Urothelium cell line (cell line): ENCODE results near the gene IQCH.

Source experiments
- DNase-seq: peaks from one replicate; pipeline ENCODE4 v3.0.0; 2011; ENCODE audit warnings: low spot score, mixed read lengths
- FAIRE-seq: peaks from 2 replicates; lab custom pipeline; 2011; peaks lifted over from hg19 to GRCh38; lab: Jason Lieb, UNC

IQCH gene

DNA sequence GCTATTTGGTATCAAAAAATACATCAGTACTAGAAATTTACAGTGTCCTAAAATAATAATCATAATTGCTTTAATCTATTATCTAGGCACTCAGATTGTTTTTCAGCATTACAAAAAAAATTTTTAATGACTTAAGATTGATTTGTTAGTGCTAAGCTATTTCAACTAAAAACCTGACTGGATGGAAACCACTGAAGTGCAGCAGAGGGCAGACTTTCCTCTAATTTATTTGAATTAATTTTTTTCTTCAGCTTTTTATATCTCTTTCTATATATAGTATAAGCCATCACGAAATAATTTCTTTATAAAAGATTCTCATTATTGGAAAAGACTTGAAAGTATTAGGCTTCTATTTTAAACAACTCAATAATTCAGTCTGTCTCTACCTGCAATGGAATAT, 131.4 kb downstream of the IQCH start:
- no peak for DNase-seq
- FAIRE-seq = no peak

DNA sequence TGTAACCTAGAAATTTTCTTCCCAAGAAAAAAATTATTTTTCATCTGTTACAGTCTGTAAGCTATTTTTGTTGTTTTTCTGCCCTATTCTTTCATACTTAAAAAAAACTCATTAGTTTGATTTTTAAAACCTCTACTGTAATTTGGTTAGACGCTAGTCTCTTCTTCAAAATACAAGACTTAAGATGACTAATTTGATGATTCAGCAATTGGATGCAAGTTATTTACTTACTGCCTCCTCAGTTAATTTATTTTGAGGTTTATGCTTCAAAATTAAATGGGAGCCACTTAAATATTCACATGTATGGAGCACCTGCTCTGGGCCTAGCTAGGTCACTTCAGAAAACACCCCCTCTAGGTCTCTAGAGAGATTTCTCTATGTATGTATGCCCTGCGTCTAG, 132.4 kb downstream of the IQCH start:
- DNase-seq (no peak), FAIRE-seq (no peak)

DNA sequence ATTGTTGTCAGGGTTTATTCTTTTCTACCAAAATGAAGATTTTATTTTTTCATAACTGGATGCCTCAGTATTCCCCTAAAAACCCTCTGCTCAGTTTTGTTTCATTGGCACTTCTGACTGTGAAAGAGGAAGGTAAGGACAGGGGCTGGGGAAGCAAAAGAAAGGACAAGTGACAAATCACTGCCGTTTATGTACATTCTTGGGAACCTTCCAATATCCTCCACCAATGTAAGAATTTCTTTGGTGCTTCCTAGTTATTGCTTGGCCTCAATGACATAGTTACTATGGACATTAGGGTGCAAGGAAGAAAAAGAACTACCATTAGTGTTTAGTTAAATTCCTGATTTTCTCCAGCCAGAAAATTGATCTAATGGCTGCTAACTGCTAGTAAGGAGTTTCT, 135.4 kb downstream of the IQCH start:
- DNase-seq = no peak
- FAIRE-seq = no peak

DNA sequence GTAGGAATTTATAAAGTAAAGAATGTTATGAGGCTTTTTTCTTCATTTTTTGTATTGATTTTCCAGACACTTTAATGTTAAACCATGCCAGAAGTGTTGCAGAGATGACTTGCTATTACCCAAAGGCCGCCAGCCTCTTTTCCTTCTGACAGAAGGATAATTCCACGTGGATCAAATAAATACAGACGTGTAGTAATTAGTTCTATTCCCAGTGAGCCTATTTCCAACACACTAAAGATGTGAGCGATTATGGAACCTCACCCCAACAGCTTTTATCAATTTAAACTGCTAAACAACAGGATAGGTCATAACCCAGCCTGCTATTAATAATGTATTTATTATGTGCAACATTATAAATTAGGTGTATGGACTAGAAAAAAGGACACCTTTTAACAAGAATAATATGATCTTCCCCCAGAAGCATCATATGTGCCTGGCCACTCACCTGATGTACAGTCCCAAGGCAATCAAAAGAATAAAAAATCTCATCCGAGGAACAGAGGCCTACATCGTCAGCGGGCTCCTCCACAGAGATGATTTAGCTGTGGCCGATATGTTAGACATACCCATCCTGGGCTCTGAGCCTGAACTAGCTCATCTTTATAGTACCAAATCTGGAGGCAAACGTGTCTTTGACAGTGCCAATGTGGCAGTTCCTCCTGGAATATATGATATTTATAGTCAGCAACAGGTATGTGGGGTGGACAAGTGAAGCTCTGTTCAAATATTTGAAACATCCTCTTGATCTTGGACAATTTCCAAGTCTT, 140.5 kb downstream of the IQCH start:
- FAIRE-seq (peak; percentile 42), DNase-seq (no peak)

DNA sequence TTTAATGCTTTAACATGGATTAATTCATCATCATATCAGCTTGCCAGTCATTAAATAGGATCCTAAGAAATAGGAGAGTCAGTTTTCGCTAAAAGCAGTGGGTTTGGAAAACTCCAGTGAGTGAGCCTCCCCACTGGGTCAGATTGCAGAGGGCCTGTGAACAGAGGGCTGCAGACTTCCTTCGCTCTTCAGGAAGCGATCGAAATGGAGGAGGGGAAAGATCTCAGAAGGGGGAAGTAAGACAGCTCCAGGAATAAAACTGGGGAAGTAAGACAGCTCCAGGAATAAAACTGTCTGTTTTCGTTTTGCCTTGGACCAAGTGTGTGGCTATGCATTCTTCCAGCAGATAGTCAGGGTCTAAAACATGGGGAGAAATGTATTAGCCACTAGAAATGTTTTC, 141.5 kb downstream of the IQCH start:
- no peak for FAIRE-seq
- DNase-seq = no peak

DNA sequence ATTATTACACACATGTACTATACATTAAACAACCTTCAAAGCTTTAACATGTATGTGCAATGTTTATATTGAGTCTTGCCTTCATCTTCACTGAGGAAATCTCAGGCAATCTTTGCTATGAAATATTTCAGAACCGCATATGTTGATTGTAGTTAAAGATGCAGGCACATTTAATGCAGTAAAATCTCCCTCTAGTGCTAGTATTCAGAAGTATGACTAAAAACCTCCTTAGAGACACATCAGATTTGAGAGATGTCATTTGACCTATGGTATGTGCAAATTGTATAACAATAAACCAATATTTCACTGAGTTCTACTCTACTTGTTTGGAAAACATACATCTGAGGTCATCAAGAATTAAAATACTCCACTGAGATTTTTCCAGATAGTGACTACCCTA, 142.6 kb downstream of the IQCH start:
- DNase-seq (no peak), FAIRE-seq (no peak)

DNA sequence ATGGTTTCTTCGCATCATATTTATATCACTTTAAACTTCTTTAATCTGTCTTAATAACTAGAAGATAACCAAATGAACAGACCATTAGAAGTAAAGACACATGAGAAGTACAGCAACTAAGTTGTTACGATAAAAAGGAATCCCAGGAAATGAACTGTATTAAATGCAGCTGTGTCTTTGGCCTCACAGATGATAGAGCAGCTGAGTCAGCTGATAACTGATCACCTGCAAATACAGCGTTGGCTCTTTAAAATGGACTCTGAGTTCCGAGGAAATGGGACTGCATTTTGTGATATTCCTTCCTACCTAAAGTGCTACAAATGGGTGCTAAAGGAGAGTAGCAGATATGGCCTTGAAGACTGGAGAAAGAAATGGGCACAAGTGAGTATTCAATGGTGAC, 145.3 kb downstream of the IQCH start:
- FAIRE-seq (no peak), DNase-seq (no peak)

DNA sequence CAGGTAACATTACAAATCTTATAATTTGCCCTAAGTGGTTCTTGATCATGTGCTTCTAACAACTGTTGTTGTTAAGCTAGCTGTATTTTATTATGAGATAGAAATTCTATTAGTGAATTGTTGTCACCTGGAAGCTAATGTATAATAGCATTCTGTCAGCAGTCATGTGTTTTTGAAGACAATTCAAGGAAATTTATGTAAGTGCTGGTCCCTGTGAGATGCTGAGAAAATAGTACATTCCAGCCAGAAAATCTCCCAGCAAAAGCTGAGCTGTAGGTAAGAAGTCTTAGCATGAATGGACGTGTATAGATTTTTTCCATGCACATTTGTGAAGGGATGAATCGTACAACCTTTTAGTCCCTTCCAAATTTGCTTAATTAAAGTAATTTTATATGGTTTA, 146.3 kb downstream of the IQCH start:
- DNase-seq = no peak
- no peak for FAIRE-seq

DNA sequence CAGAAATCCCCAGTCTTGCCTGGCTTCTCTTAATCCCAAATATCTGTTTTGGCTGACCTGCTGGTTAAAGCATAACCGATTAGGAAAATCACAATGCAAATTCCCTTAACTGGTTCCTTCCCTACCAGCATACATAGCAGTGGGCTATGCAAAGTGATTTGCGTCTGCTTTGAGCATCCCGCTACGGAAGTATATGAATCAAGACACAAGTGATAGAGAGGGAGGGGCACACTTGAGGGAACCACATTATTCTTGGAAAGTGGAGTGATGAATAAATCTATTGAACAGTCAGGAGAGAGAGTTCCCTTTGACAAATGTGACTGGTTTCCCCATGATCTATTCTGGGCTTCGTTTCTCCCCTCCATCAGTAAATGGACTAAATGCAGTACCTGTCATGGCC, 146.8 kb downstream of the IQCH start:
- DNase-seq (no peak), FAIRE-seq (peak; percentile 74)

DNA sequence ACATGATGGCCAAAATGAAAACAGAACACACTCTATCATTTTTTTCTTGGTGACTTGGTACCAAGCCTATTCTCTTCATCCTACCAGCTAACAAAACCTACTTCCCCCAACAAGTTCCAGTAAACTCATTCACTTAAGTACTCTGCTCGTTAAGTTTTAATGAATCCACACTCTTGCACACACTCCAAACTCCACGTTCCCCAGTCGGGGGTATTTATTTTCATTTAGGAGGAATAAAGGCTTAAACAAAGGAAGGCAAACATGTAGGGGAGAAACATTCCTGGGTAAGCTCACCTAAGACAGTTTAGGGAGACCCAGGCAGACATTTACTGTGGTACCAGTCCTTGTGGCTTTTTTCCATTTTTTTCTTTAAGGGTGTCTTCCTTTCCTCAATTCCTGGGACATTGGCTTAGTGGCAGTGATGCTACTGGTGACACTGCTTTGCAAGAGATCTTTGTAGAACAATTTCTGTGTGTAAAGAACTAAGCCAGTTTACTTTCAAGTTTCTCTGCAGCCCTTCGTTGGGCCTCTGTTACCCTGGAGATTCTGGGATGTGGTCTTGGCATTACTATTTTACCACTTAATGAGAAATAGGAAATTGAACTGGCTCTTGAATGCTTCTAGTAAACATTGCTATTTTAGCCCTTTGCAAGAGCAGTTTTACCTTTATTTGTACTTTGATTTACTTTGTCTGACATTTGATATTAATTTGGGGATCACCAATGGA, 149.0 kb downstream of the IQCH start:
- DNase-seq (no peak), FAIRE-seq (no peak)

DNA sequence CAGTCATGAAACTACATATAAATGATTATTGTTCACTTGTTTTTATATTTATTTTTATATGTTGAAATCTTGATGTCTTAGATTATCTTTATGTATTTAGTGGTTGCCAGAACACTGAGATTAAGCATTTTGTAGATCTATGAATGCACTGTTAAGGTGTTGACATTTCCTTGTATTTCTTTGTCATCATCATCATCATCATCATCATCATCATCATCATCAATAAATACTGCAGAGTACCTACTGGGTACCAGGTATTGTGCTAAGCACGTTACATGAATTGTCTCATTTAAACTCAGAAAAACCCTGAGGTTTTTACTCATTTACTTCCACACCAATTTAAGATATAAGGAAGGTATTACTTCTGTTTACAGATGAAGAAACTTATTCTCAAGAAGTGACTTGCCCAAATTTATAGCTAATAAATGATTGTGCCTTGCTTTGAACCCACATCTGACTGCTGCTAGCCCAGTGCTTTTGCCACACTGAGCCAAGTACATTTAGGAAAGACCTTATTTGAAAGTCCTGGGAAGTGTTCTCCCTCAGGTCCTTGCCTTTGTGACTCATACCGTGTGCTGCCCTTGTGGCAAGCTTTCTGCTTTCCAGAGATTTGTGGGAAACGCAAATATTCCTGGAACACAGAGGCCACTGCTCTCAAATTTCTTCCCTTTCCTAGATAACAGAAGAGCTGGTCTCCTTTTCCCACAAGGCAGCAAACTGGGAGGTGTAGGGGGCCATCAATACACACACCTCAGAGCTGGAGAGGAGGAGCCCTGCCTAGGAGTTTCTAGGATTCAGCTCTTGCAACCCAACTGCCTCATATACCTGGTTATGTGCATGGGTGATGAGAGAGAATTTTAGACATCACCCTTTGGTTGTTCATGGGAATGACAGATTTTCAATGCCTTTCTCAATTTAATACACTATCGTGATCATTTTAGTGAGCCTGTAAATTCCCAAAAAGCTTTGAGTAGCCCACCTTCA, 150.9 kb downstream of the IQCH start:
- FAIRE-seq (no peak), DNase-seq (peak; percentile 58)

DNA sequence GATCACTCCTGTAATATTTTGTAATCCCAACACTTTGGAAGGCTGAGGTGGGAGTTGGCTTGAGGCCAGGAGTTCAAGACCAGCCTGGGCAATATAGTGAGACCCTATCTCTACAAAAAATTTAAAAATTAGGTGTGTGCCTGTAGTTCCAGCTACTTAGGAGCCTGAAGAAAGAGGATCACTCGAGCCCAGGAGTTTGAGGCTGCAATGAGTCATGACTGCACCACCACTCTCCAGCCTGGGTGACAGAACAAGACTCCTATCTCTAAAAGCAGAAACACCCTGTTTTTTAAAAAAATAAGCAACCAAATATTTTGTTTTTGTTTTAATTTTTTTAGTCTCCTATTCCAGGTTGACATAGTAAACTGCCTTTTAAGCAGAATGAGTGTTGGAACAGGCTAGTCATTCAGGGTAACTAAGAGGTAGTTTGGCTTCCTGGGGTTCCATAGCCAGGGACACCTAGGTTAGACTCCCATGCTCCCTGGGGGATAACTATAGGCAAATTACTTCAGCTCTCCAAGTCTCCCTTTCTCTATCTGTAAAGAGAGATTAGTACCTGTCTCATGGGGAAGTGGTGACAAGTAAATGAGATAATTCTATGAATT, 151.8 kb downstream of the IQCH start:
- no peak for DNase-seq
- FAIRE-seq = no peak

DNA sequence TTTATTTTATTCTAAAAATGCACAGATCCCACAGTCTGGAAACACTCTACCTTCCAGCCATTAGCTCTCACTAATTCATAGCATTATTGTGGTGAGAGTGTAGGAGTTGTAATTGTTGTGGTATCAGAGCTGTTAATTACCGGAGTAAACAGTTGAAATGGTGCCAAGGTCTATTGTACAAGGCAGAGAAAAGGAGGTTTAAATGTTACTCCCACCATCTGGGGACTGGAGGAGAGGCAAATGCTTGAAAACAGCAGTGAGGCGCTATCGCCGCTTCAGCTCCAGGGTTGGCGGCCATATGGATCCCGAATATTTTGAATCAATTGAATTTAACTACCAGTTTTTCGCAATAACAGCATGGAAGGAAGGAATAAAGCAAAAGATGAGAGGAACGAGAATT, 153.2 kb downstream of the IQCH start:
- DNase-seq (no peak), FAIRE-seq (peak; percentile 13)

DNA sequence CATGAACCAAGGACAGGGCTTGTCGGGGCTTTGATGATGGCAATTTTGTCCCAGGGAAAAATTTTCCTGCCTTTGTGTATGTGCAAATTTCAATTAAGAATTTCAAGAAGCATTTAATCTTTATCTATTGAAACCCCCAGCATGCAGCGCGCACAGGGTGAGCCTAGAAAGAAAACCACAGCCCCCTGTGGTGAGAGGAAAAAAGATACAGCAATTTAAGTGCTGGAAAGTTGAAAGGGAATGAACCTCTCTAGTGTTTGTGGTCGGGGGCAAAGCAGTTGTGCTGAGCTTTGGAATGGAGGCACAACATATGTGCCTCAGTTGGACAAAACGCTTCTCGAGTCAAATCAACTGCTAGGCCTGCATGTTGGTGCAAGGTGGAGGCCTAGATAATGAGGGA, 154.6 kb downstream of the IQCH start:
- no peak for FAIRE-seq
- no peak for DNase-seq

DNA sequence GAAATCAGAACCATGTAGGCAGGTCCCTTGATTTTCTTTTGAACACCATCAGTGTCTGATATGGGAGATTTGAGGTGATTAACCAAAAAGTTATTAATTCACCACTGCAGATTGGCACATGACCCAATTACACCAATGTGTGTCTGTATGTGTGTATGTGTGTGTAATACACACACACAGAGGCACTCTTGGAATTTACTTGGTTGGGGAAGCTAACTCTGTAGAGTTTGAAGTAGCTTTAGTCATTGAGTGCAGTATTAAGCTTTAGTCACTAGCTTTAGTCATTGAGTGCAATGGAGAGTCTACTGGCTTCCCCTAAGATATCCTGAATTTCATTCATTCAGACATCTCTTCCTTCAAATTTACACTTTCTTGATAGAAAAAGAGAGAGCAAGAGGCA, 156.9 kb downstream of the IQCH start:
- no peak for FAIRE-seq
- no peak for DNase-seq

DNA sequence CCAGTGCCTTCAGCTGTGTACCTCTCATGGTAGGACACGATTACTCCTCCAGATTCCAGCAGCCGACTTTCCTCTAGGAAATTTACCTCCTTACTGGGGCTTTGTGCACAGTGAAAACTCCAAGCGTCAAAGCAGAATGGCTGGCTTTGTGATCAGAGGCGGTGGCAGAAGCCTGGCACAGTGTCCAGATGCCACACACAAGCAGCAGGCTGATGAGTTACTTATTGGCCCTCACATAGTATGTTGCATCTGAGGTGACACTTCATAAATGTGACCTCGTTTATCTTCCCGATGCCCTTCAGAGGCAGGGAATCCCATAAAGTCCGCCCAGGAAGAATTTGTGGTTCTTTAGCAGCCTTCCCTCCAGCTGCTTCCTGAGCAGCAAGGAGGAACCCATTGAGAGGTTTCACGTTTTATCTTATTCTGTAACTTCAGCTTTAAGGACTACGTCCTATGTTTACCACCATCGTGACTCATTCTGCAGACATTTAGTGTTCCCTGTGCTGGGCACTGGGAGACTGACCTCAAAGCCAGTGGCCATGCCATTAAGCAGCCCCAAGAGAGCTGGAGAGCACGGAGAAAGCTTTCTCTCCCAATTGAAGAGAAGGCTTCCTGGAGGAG, 159.3 kb downstream of the IQCH start:
- FAIRE-seq = peak; percentile 27
- DNase-seq = peak; percentile 74

DNA sequence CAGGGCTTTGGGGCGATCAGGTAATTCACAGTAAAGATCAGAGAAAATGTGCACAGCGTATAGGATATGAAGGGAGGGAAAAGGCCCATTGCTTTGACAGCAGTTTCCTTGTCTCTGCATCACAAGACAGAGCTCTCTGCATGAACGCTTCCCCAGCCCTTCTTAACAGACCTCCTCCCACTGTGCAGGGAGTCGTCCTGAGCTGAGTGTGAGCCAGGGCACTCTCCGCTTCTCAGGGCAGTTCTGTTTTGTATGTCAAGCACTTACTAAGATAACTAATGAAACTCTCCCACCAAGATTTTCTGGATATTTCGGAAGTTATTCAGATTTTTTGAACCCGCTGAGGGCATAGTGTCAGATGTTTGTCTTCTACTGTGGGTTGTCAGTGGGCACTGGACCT, 160.6 kb downstream of the IQCH start:
- DNase-seq = no peak
- FAIRE-seq = no peak

DNA sequence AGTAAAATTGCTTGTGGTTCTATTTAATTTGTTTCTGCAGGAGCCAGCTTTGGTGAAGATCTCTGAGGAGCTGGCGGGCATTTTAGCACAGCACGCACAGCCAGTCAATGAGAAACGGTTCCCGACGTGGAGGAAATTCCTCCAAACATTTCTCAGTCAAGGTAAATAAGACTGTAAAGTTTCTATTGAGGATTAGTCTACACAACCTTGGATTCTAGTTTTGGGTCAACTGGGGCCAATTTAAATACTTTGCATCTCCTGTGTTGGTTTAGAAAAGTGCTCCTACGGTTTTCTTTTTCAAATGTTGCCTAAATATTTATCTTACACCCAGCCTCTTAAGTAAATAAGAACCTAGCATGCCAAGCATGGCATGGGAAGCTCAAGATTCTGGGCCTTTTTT, 162.3 kb downstream of the IQCH start:
- DNase-seq (no peak), FAIRE-seq (no peak)

DNA sequence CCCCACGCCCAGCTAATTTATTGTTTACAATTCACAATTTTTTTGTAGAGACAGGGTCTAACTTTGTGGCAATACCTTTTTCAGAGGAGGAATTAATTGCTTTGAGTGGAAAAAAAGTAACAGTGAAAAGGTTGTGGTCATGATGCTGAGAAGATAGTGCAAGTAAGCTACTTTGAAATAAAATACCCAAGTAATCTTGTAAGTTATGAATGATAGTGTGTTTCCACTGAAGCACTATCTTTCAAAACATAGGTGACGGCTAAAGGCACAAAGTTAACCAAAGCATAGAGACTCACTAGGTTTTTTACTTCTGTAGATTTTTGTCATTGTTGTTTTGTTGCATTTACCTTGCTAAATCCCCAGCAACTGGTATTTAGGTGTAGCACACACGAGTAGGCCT, 165.1 kb downstream of the IQCH start:
- DNase-seq = no peak

DNA sequence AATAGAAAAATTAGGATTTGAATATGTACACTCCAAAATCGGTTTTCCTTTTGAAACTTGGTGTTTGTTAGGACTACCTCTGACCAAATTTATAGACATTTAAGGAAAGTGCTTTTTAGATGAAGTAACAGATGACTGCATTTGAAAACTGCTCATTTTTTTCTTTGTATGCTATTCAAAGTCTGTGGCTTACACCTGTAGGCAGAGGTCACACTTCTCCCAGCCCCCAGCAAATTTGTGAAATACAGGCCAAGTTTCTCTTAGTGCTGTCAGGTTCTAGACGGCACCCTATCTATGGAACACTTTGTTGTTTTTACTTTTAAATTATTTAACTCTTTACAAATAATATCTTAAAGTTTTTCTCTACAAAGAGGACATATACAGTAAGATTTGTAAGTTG, 165.6 kb downstream of the IQCH start:
- no peak for FAIRE-seq
- no peak for DNase-seq

More for the DNA sequence above, 165.1 kb downstream of the IQCH start:
- no peak for FAIRE-seq

DNA sequence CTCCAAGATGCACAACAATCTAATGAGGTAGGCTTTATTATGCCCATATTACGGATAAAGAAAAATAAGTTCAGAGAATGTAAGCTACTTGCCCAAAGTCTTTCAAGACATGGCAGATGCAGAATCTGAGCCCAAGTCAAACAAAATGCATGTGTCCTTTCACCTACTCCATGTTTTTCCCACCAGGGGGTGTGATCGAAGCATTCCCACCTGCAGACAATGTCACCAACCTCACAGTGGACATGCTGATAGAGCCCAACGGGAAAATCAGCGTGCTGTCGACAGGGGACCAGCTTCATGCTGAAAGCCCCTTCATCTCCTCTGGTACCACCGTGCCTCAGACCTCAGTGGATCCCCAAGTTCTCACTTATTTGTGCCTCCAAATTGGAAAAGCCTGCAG, 166.5 kb downstream of the IQCH start:
- DNase-seq (peak; percentile 17), FAIRE-seq (no peak)
